HFF-Myc (cell line): ENCODE results near the gene SLC50A1.
A peak's percentile ranks its signal among the peaks of the same experiment; 100 is the strongest.

Experiments
- DNase-seq: peaks from one replicate; pipeline ENCODE4 v3.0.0-alpha.2; 2011; ENCODE audit warnings: low read depth; ENCODE audit errors: extremely low read depth
- H3K4me3 ChIP-seq: replicated peaks from 2 replicates; pipeline ENCODE4 v1.5.1; 2011; ENCODE audit warnings: low read depth, mild to moderate bottlenecking, control low read depth, low read length
- CTCF ChIP-seq: IDR thresholded peaks from 2 replicates; pipeline ENCODE4 v1.5.1; 2012; ENCODE audit warnings: mild to moderate bottlenecking, low read depth, low read length, control low read depth; ENCODE audit errors: missing control alignments

Gene SLC50A1

GRCh38 chr1:155134322-155134721, 1.3 kb upstream of the SLC50A1 start:
- no peak for DNase-seq
- no peak for TF ChIP-seq CTCF
- H3K4me3 ChIP-seq = peak overlapping the region; percentile 66; the same call in 1 of the 2 replicates

- peak; percentile 79 for DNase-seq
- peak overlapping the region; percentile 66 for H3K4me3 ChIP-seq
- no peak for TF ChIP-seq CTCF
Measured at GRCh38 chr1:155134880-155135414, 705 bp upstream of the SLC50A1 start.

- TF ChIP-seq CTCF = no peak
- DNase-seq = no peak
- peak overlapping the region; percentile 66 for H3K4me3 ChIP-seq
Measured at GRCh38 chr1:155136748-155137147, 1.1 kb downstream of the SLC50A1 start.

GRCh38 chr1:155137154-155137949, 1.7 kb downstream of the SLC50A1 start:
- peak overlapping the region; percentile 66 for H3K4me3 ChIP-seq
- no peak for DNase-seq
- TF ChIP-seq CTCF = no peak

- H3K4me3 ChIP-seq = peak within 1 kb of the TSS; percentile 78
- TF ChIP-seq CTCF = no peak
- no peak for DNase-seq
Measured at GRCh38 chr1:155139895-155140629, 4.4 kb downstream of the SLC50A1 start, which contains the start of gene DPM3. DPM3 (minus strand) TSS chr1:155140531; CDS start chr1:155140240, 291 bp downstream.

GRCh38 chr1:155140630-155140953, 4.9 kb downstream of the SLC50A1 start:
- H3K4me3 ChIP-seq = peak overlapping the region; percentile 78
- no peak for TF ChIP-seq CTCF
- DNase-seq = no peak
